A549 (cell line): ENCODE data around the gene PRKD2.

Experiments
- BCL3 ChIP-seq: fragments of >200 bp; sonication (Bioruptor Twin); formaldehyde crosslinking; IDR thresholded peaks from 3 replicates; pipeline ENCODE4 v1.6.1; 2016
- CBX8 ChIP-seq: fragments of 200-600 bp; sonication (generic); IDR thresholded peaks from 2 replicates; pipeline ENCODE4 v1.6.1; 2016
- CEBPB ChIP-seq, 2 experiments: fragments of >200 bp in 1 of 2; sonication (Bioruptor Twin) in 1 of 2; formaldehyde crosslinking in 1 of 2; IDR thresholded peaks; 2 replicates each; pipeline ENCODE4 v1.6.1; 2012 to 2016
- CHD2 ChIP-seq: fragments of 150-350 bp; IDR thresholded peaks from 2 replicates; pipeline ENCODE4 v1.6.1; 2014; ENCODE audit warnings: low read length; ENCODE audit not compliant: partially characterized antibody
- CTCF ChIP-seq: fragments of >200 bp; sonication (Bioruptor Twin); formaldehyde crosslinking; IDR thresholded peaks from 3 replicates; pipeline ENCODE4 v1.5.1; 2016
- HEYL ChIP-seq: fragments of 250-450 bp; sonication (Bioruptor Pico); IDR thresholded peaks from 2 replicates; pipeline ENCODE4 v1.8.0; 2021; ENCODE audit warnings: mild to moderate bottlenecking, moderate library complexity
- JUN ChIP-seq, 2 experiments: fragments of >200 bp; sonication (Bioruptor Twin); formaldehyde crosslinking; IDR thresholded peaks; 2 replicates in 1 of 2; 3 replicates in 1 of 2; pipeline ENCODE4 v1.6.1; 2016 to 2017
- KDM1A ChIP-seq: fragments of 200-600 bp; sonication (generic); IDR thresholded peaks from 2 replicates; pipeline ENCODE4 v1.6.1; 2016; ENCODE audit warnings: low read depth, mild to moderate bottlenecking
- POLR2A ChIP-seq: IDR thresholded peaks from 2 replicates; pipeline ENCODE4 v1.6.1; 2012; ENCODE audit warnings: mild to moderate bottlenecking, low read length
- RCOR1 ChIP-seq: fragments of 150-350 bp; IDR thresholded peaks from 2 replicates; pipeline ENCODE4 v1.6.1; 2014; ENCODE audit warnings: antibody characterized with exemption, low read length, low read depth
- ZC3H11A ChIP-seq: fragments of 450-650 bp; IDR thresholded peaks from 2 replicates; pipeline ENCODE4 v1.6.1; 2014; ENCODE audit warnings: antibody characterized with exemption, mild to moderate bottlenecking
- TF ChIP-seq, protein P1 (sequence below): fragments of 450-650 bp; IDR thresholded peaks from 2 replicates; pipeline ENCODE4 v1.6.1; 2014; ENCODE audit warnings: antibody characterized with exemption
- TF ChIP-seq, protein P2 (sequence below): IDR thresholded peaks from 2 replicates; pipeline ENCODE4 v1.6.1; 2012

- TF ChIP-seq, protein P1, sequence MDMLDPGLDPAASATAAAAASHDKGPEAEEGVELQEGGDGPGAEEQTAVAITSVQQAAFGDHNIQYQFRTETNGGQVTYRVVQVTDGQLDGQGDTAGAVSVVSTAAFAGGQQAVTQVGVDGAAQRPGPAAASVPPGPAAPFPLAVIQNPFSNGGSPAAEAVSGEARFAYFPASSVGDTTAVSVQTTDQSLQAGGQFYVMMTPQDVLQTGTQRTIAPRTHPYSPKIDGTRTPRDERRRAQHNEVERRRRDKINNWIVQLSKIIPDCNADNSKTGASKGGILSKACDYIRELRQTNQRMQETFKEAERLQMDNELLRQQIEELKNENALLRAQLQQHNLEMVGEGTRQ: no peak
- TF ChIP-seq CTCF: no peak
- no peak for TF ChIP-seq HEYL (CRISPR knock-in tag)
- TF ChIP-seq POLR2A: no peak
- TF ChIP-seq CBX8: no peak
- TF ChIP-seq CHD2: no peak
- TF ChIP-seq BCL3: no peak
- TF ChIP-seq, protein P2, sequence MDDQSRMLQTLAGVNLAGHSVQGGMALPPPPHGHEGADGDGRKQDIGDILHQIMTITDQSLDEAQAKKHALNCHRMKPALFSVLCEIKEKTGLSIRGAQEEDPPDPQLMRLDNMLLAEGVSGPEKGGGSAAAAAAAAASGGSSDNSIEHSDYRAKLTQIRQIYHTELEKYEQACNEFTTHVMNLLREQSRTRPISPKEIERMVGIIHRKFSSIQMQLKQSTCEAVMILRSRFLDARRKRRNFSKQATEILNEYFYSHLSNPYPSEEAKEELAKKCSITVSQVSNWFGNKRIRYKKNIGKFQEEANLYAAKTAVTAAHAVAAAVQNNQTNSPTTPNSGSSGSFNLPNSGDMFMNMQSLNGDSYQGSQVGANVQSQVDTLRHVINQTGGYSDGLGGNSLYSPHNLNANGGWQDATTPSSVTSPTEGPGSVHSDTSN: no peak
- no peak for TF ChIP-seq RCOR1
- no peak for TF ChIP-seq KDM1A
- TF ChIP-seq CEBPB (IDR thresholded peaks at IDR 0.05): no peak
- TF ChIP-seq ZC3H11A: no peak
- TF ChIP-seq JUN (IDR thresholded peaks at IDR 0.05): no peak
These were observed 83.8 kb downstream of the PRKD2 start for GRCh38 chr19:46633130-46633529.
